Psoas muscle (tissue), 8 donors: Measurements from ENCODE around the gene GNG12. TPM values are rescaled to one million over a fixed set of nuclear protein-coding genes. Genes with fewer than 3 reads are reported as not detected.

Experiments
- ATAC-seq, 4 donors: fragments of 200-7000 bp; cut with Tn5 transposase; one replicate each; pipeline ENCODE4 v1.9.1; 2020; ENCODE audit warnings: moderate library complexity in 3 of 4, mild to moderate bottlenecking in 2 of 4
- DNase-seq, 2 donors: peaks; one replicate each; pipeline ENCODE4 v3.0.0-alpha.2; 2020
- H3K27ac ChIP-seq: fragments of 200-600 bp; one replicate; pipeline ENCODE4 v1.8.0; 2022
- H3K27me3 ChIP-seq, 3 donors: fragments of 200-600 bp in 1 of 3; one replicate each; pipeline versions ENCODE4 v1.6.1 to v1.8.0; 2013 to 2022; ENCODE audit warnings: low read length in 2 of 3, mild to moderate bottlenecking in 2 of 3, moderate library complexity in 1 of 3; ENCODE audit not compliant: insufficient read depth in 3 of 3
- H3K36me3 ChIP-seq, 2 donors: fragments of 200-600 bp in 1 of 2; one replicate each; pipeline versions ENCODE4 v1.6.1 to v1.8.0; 2013 to 2022; ENCODE audit warnings: low read depth in 1 of 2, mild to moderate bottlenecking in 1 of 2, moderate library complexity in 1 of 2; ENCODE audit not compliant: insufficient read depth in 1 of 2
- H3K4me1 ChIP-seq: fragments of 200-600 bp; one replicate; pipeline ENCODE4 v1.8.0; 2022
- H3K4me3 ChIP-seq: fragments of 200-600 bp; one replicate; pipeline ENCODE4 v1.8.0; 2022; ENCODE audit warnings: mild to moderate bottlenecking
- H3K9me3 ChIP-seq: fragments of 200-600 bp; one replicate; pipeline ENCODE4 v1.8.0; 2022
- WGBS, 3 donors: extraction: QIAGEN DNeasy Blood & Tissue Kit; methylation state at CpG; one replicate each; pipeline versions ENCODE4 v1.1.6 to v1.1.7; 2013; 5-methylcytosine and 5-hydroxymethylcytosine counted together
- intact Hi-C, 2 donors: fragments of 100-400 bp; cut with DNase I; formaldehyde crosslinking; loops; one replicate each; pipeline versions ENCODE4 v1.11.0 to v1.14.2; 2022
- polyA plus RNA-seq, 3 donors: library from polyadenylated mRNA; stranded (reverse); fragments of 200-250 nt; gene quantifications; one replicate each; pipeline ENCODE4 v1.2.3, GENCODE V29; 2013
- total RNA-seq, 4 donors: library from RNA; stranded (reverse); fragmentation: NEBNext Ultra II Directional in 2 of 4; extraction: Animal tissue kit (Norgen Biotek cat#: 25700) in 2 of 4; gene quantifications; one replicate each; pipeline versions ENCODE4 v1.2.1 to v1.2.4, GENCODE V29; 2021 to 2023
- TF ChIP-seq, protein P1 (sequence below): fragments of 200-600 bp; IDR thresholded peaks from one replicate; pipeline ENCODE4 v1.8.0; 2022; ENCODE audit warnings: antibody characterized with exemption
- donor health status: healthy with polysubstance abuse.
- donor health status: DM: no; HTN: no; CAD: no; lungs with moderate emphysema.
- donor health status: Bipolar disorder and iron deficiency.
- donor health status: healthy.
- donor health status: DM: yes; HTN: yes; CAD: no.
- donor health status: DM: no; HTN: no; CAD: no.
- donor health status: DM: no; HTN: no; CAD: no.
- donor health status: DM: yes; HTN: yes; CAD: no.

Gene GNG12
- total and polyA plus RNA-seq, 7 donors: 8.9 to 25.1 (median 18.6) TPM

DNA sequence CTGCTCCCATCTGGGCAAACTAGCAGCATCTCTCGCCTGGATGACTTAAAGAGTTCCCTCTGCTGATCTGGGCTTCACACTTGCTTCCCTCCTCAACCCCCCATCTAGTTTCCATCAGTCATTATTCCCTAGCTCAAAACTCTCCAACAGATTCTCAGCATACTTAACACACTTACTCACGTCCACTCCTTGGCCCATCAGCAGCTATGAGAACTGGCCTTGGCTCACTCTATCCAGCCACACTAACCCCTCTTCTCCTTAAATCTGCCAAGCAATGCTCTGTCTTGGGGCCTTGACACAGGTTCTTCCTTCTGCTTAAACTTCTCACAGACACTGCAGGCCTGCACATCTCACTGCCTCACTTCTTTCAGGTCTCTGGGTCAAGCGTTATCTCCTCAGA, 41.6 kb downstream of the GNG12 start:
- Histone ChIP-seq H3K9me3 (no peaks in the 10 kb centered on the region), H3K27ac (peak overlapping the region; percentile 32), H3K27me3 (no peaks in the 10 kb centered on the region), H3K36me3 (no peaks in the 10 kb centered on the region), H3K4me3 (no peak overlapping the region), H3K4me1 (peaks cover 25% of the 10 kb centered on the region)
- TF ChIP-seq, protein P1, sequence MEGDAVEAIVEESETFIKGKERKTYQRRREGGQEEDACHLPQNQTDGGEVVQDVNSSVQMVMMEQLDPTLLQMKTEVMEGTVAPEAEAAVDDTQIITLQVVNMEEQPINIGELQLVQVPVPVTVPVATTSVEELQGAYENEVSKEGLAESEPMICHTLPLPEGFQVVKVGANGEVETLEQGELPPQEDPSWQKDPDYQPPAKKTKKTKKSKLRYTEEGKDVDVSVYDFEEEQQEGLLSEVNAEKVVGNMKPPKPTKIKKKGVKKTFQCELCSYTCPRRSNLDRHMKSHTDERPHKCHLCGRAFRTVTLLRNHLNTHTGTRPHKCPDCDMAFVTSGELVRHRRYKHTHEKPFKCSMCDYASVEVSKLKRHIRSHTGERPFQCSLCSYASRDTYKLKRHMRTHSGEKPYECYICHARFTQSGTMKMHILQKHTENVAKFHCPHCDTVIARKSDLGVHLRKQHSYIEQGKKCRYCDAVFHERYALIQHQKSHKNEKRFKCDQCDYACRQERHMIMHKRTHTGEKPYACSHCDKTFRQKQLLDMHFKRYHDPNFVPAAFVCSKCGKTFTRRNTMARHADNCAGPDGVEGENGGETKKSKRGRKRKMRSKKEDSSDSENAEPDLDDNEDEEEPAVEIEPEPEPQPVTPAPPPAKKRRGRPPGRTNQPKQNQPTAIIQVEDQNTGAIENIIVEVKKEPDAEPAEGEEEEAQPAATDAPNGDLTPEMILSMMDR: no peak
- ATAC-seq (peak; percentile 68 to 81 (median 75)), DNase-seq (no peak)
- 55 to 71% (median 64%) methylated on average over 3 of the region's 3 CpGs for WGBS, 3 donors
- intact Hi-C loops: no loop called here

DNA sequence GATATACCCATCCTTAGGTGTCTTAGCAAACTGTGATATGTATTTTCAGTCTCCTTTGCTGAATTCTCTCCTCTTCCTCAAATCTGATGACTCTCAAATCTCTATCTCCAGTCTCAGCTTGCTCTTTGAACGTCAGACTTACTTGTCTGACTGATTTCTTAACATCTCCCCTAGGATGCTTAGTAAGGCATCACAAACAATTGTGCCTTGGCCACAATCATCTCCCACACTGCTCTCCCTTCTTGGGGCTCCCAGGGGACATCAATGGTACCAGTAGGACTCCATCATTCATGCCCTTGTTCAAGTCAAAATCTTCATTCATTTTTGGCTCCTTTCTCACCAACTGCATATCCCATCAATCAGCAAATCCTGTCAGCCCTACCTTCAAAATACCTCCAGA, 42.0 kb downstream of the GNG12 start:
- no peaks in the 10 kb centered on the region for H3K36me3 ChIP-seq
- peak overlapping the region; percentile 32 for H3K27ac ChIP-seq
- no peak for DNase-seq
- no peaks in the 10 kb centered on the region for H3K27me3 ChIP-seq
- no peak overlapping the region for H3K4me3 ChIP-seq
- peaks cover 25% of the 10 kb centered on the region for H3K4me1 ChIP-seq
- intact Hi-C loops: no loop called here
- WGBS, 3 donors: 41 to 67% (median 46%) methylated on average over 1 of the region's 1 CpG
- no peaks in the 10 kb centered on the region for H3K9me3 ChIP-seq
- peak in 1 of 4 donors; percentile 35 for ATAC-seq
- TF ChIP-seq, protein P1: no peak

DNA sequence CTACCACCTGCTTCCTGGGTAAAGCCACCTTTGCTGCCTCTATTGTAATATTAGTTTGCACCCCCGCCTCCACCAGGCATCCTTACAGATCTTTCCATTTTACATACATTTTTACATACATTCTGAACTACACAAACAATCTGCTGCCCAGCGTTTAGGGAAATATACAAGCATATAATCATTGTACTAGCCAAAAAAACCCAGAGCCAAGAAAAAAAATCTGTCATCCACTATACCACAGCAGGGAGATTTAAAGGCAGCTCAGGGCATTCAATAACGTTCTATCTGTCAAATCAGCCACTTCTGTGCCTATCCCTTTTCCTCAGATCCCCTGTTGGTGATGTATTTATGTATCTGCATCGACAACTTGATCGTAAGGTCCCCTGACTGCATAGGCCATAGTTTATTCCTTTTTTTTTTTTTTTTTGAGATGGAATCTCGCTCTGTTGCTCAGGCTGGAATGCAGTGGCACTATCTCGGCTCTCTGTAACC, 43.0 kb downstream of the GNG12 start:
- Histone ChIP-seq H3K4me1 (peaks cover 25% of the 10 kb centered on the region), H3K36me3 (no peaks in the 10 kb centered on the region), H3K9me3 (no peaks in the 10 kb centered on the region), H3K27ac (no peak overlapping the region), H3K4me3 (no peak overlapping the region), H3K27me3 (no peaks in the 10 kb centered on the region)
- intact Hi-C loops: no loop called here
- DNase-seq (no peak), ATAC-seq (no peak)
- WGBS, 3 donors: 83 to 89% (median 85%) methylated on average over 7 of the region's 7 CpGs
- TF ChIP-seq, protein P1: no peak

DNA sequence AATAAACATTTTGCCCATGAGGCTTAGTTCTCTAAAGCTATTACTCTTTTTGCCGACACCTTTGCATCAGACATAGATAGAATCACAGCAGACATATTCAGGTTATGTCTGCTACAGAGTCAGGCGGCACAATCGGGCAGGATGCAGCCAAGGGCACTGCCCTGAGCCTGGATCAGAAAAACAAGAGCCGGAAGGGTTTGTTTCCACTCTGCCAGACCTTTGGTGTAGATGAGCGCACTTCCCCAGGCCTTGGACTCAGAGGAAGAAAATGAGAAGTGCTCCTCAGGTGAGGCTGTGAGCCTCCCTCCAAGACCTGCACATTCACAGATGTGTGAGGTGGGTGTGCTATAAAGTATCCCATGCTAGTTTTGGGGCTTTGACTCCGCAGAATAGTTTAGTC, 43.7 kb downstream of the GNG12 start:
- TF ChIP-seq, protein P1: no peak
- DNase-seq (no peak), ATAC-seq (no peak)
- Histone ChIP-seq H3K27me3 (no peaks in the 10 kb centered on the region), H3K9me3 (no peaks in the 10 kb centered on the region), H3K27ac (no peak overlapping the region), H3K36me3 (no peaks in the 10 kb centered on the region), H3K4me3 (no peak overlapping the region), H3K4me1 (peaks cover 25% of the 10 kb centered on the region)
- WGBS, 3 donors: 90 to 91% (median 90%) methylated on average over 6 of the region's 6 CpGs
- intact Hi-C loops: no loop called here

DNA sequence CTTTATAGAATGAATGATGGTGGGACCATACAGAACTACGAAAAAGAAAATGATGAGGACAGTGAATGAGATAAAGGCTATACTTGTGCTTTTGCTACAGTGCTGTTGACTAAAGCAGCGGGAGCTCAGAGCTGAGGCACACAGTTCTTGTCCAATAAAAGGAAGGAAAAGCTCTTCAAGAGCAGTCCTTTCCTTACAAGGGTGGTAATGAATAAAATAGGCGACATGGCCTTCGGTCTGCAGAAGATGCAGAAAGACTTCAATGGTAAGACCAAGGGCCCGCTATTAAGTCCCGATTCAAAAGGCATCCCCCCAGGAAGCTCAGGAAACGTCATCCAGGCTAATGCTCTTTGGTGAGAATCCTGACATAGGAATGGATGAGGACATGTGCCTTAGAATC, 44.4 kb downstream of the GNG12 start:
- TF ChIP-seq, protein P1: no peak
- H3K36me3 ChIP-seq: no peaks in the 10 kb centered on the region
- no peaks in the 10 kb centered on the region for H3K27me3 ChIP-seq
- DNase-seq (no peak), ATAC-seq (no peak)
- WGBS, 3 donors: 90 to 92% (median 91%) methylated on average over 7 of the region's 7 CpGs
- no peak overlapping the region for H3K27ac ChIP-seq
- intact Hi-C loops: no loop called here
- no peak overlapping the region for H3K4me3 ChIP-seq
- H3K9me3 ChIP-seq: no peaks in the 10 kb centered on the region
- peaks cover 23% of the 10 kb centered on the region for H3K4me1 ChIP-seq
